Measurements from ENCODE around the gene TMEM87B. TPM values are rescaled to one million over a fixed set of nuclear protein-coding genes. Genes with fewer than 3 reads are reported as not detected.

The TMEM87B gene
- total and polyA plus RNA-seq, 11 donors, result 3.1 to 18.5 (median 7.9) TPM

- no peak for DNase-seq
Observed at GRCh38 chr2:112149194-112149593, 94.1 kb downstream of the TMEM87B start.

GRCh38 chr2:112149866-112150435 lies 94.9 kb downstream of the TMEM87B start:
- H3K27me3 ChIP-seq, result no peaks in the 10 kb centered on the region
- no peaks in the 10 kb centered on the region for H3K36me3 ChIP-seq
- DNase-seq (no peak), ATAC-seq (peak in 1 of 4 donors; percentile 18)
- 52 to 74% (median 69%) methylated on average over 7 of the region's 7 CpGs for WGBS, 4 donors
- intact Hi-C loops (cut with DNase I), result loop anchor here in 1 of 10 donors (10.0 kb wide), 1 partner anchor 95 kb away; no protein-coding TSS in a partner anchor
- no peak overlapping the region for H3K4me3 ChIP-seq
- peaks cover 0 to 19% (median 2%) of the 10 kb centered on the region in 12 donors for H3K4me1 ChIP-seq
- TF ChIP-seq CTCF (IDR thresholded peaks at IDR 0.05) (no peak), POLR2A (IDR thresholded peaks at IDR 0.05) (no peak)
- H3K9me3 ChIP-seq, result no peaks in the 10 kb centered on the region
- peak overlapping the region in 9 of 12 donors; percentile 22 to 60 (median 32) for H3K27ac ChIP-seq

More at GRCh38 chr2:112149194-112149593, 94.1 kb downstream of the TMEM87B start:
- Histone ChIP-seq H3K27ac (peak overlapping the region in 5 of 12 donors; percentile 22 to 56 (median 47)), H3K4me1 (peaks cover 0 to 19% (median 2%) of the 10 kb centered on the region in 12 donors), H3K9me3 (no peaks in the 10 kb centered on the region), H3K36me3 (no peaks in the 10 kb centered on the region), H3K4me3 (no peak overlapping the region), H3K27me3 (no peaks in the 10 kb centered on the region)
- WGBS, 4 donors, result 67 to 86% (median 76%) methylated on average over 5 of the region's 5 CpGs
- intact Hi-C loops (cut with DNase I), result loop anchor here in 1 of 10 donors (10.0 kb wide), 1 partner anchor 96 kb away; no protein-coding TSS in a partner anchor
- no peak for ATAC-seq
- no peak for TF ChIP-seq CTCF (IDR thresholded peaks at IDR 0.05)
- TF ChIP-seq POLR2A (IDR thresholded peaks at IDR 0.05), result no peak

DNA sequence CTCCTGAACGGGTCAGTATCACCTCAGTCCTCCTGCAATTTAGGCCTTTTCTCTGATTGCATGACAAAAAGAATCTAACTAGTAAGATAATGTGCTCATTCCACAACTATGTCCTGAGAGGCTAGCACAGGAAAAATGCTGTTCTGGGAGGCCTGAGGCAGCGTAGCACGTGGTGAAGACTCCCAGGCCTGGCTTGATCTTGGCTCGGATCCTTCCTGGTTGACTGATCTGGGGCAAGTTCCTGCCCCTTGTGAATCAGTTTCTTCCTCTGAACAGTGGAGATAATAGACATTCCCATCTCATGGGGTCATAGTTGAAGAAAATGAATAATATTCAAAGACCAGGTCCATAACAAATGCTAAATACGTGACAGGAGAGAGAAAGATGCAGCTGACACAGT lies 95.4 kb downstream of the TMEM87B start:
- H3K27ac ChIP-seq, result peak overlapping the region in 8 of 12 donors; percentile 30 to 60 (median 46)
- 54 to 64% (median 61%) methylated on average over 5 of the region's 5 CpGs for whole genome bisulfite sequencing, 4 donors

More for the DNA sequence above, 95.4 kb downstream of the TMEM87B start:
- no peak for TF ChIP-seq POLR2A (IDR thresholded peaks at IDR 0.05)
- TF ChIP-seq CTCF (IDR thresholded peaks at IDR 0.05), result no peak
- H3K9me3 ChIP-seq, result no peaks in the 10 kb centered on the region
- H3K36me3 ChIP-seq, result no peaks in the 10 kb centered on the region
- no peaks in the 10 kb centered on the region for H3K27me3 ChIP-seq
- DNase-seq (peak in 1 of 5 donors; percentile 57), ATAC-seq (peak in 3 of 4 donors; percentile 66 to 76 (median 67))
- intact Hi-C loops (cut with DNase I), result no loop called here
- no peak overlapping the region for H3K4me3 ChIP-seq
- H3K4me1 ChIP-seq, result peaks cover 0 to 19% (median 4%) of the 10 kb centered on the region in 12 donors

Data from heart left ventricle (tissue), 16 donors.